Parathyroid adenoma (tissue), 2 donors: ENCODE measurements around the gene CXXC5.

Source experiments
- H2AFZ ChIP-seq: fragments of 300-600 bp; sonication (generic); one replicate; pipeline ENCODE4 v1.7.0; 2017; ENCODE audit warnings: antibody characterized with exemption, mild to moderate bottlenecking
- H3K27ac ChIP-seq: fragments of 300-600 bp; sonication (generic); one replicate; pipeline ENCODE4 v1.7.0; 2017
- H3K27me3 ChIP-seq: fragments of 300-600 bp; sonication (generic); one replicate; pipeline ENCODE4 v1.7.0; 2017; ENCODE audit warnings: low read length; ENCODE audit not compliant: control insufficient read depth, insufficient read depth
- H3K36me3 ChIP-seq: fragments of 300-600 bp; sonication (generic); one replicate; pipeline ENCODE4 v1.7.0; 2017; ENCODE audit warnings: low read length; ENCODE audit not compliant: control insufficient read depth, insufficient read depth
- H3K4me1 ChIP-seq: fragments of 300-600 bp; sonication (generic); one replicate; pipeline ENCODE4 v1.7.0; 2017; ENCODE audit warnings: control low read depth
- H3K4me2 ChIP-seq: fragments of 300-600 bp; sonication (generic); one replicate; pipeline ENCODE4 v1.7.0; 2017; ENCODE audit warnings: low read length
- H3K4me3 ChIP-seq: fragments of 300-600 bp; sonication (generic); one replicate; pipeline ENCODE4 v1.7.0; 2017; ENCODE audit warnings: low read depth, low read length
- H3K79me2 ChIP-seq: fragments of 300-600 bp; sonication (generic); one replicate; pipeline ENCODE4 v1.7.0; 2017; ENCODE audit warnings: control low read depth
- H3K9ac ChIP-seq: fragments of 300-600 bp; sonication (generic); one replicate; pipeline ENCODE4 v1.7.0; 2017; ENCODE audit warnings: mild to moderate bottlenecking
- H3K9me3 ChIP-seq: fragments of 300-600 bp; sonication (generic); one replicate; pipeline ENCODE4 v1.7.0; 2017; ENCODE audit warnings: low read length; ENCODE audit not compliant: control insufficient read depth
- CTCF ChIP-seq: fragments of 300-600 bp; sonication (generic); IDR thresholded peaks from one replicate; pipeline ENCODE4 v1.7.0; 2017; ENCODE audit warnings: antibody characterized with exemption, mild to moderate bottlenecking
- donor health status: primary hyperparathyroidism.

The CXXC5 gene

GRCh38 chr5:139644646-139645429 is 3.3 kb upstream of the CXXC5 start:
- Histone ChIP-seq H3K27me3 (no peaks in the 10 kb centered on the region), H2AFZ (no peak overlapping the region), H3K9me3 (no peaks in the 10 kb centered on the region), H3K79me2 (peaks cover 10% of the 10 kb centered on the region), H3K4me3 (no peak overlapping the region), H3K36me3 (no peaks in the 10 kb centered on the region), H3K27ac (no peak overlapping the region), H3K4me1 (peaks cover 28% of the 10 kb centered on the region), H3K9ac (no peak overlapping the region), H3K4me2 (no peak overlapping the region)
- no peak for TF ChIP-seq CTCF

- no peak overlapping the region for H3K4me2 ChIP-seq
- H2AFZ ChIP-seq = no peak overlapping the region
- H3K9ac ChIP-seq = no peak overlapping the region
- H3K36me3 ChIP-seq = no peaks in the 10 kb centered on the region
- no peak overlapping the region for H3K27ac ChIP-seq
- H3K9me3 ChIP-seq = no peaks in the 10 kb centered on the region
- peaks cover 14% of the 10 kb centered on the region for H3K79me2 ChIP-seq
- H3K4me1 ChIP-seq = peaks cover 22% of the 10 kb centered on the region
- H3K27me3 ChIP-seq = no peaks in the 10 kb centered on the region
- no peak for TF ChIP-seq CTCF
- no peak overlapping the region for H3K4me3 ChIP-seq
Measured at GRCh38 chr5:139645430-139645871, 2.7 kb upstream of the CXXC5 start.

GRCh38 chr5:139646111-139646510 is 2.0 kb upstream of the CXXC5 start:
- no peak for TF ChIP-seq CTCF
- H3K27me3 ChIP-seq = no peaks in the 10 kb centered on the region
- no peak overlapping the region for H3K9ac ChIP-seq
- H2AFZ ChIP-seq = no peak overlapping the region
- H3K4me1 ChIP-seq = peaks cover 24% of the 10 kb centered on the region
- no peak overlapping the region for H3K27ac ChIP-seq
- H3K4me3 ChIP-seq = no peak overlapping the region
- no peak overlapping the region for H3K4me2 ChIP-seq
- no peaks in the 10 kb centered on the region for H3K36me3 ChIP-seq
- H3K79me2 ChIP-seq = peaks cover 14% of the 10 kb centered on the region
- no peaks in the 10 kb centered on the region for H3K9me3 ChIP-seq

DNA sequence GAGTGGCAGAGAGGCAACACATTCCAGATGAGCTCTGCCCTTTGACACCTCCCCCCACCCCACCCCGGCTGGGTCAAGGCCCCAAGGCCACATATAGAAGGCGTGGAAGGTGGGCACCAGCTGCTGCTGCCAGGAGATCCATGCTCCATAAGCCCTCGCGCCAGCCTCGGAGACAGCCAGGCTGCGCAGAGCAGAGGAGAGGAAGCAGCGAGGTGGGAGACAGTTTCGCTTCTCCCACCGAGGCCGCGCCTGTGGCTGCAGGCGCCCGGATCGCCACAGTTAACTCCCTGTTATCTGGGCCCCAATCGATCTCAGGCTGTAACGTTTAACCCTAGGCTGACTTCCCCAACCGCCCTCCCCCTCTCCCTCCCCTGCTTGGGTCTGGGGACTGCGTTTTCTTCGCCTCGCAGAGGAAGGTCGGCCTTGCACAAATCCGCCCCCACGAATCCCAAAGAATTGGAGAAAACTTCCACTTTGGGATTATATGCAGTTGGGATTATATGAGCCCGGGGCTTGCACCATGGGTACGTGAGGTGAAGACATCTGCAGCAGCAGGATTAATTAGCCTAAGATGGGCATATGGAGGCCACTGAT is 1.1 kb upstream of the CXXC5 start:
- Histone ChIP-seq H3K27ac (no peak overlapping the region), H3K79me2 (peaks cover 14% of the 10 kb centered on the region), H3K4me3 (no peak overlapping the region), H3K9ac (no peak overlapping the region), H3K36me3 (no peaks in the 10 kb centered on the region), H3K4me2 (no peak overlapping the region), H3K9me3 (no peaks in the 10 kb centered on the region), H2AFZ (no peak overlapping the region), H3K4me1 (peaks cover 27% of the 10 kb centered on the region), H3K27me3 (no peaks in the 10 kb centered on the region)
- no peak for TF ChIP-seq CTCF
